Parathyroid adenoma (tissue), 2 donors: ENCODE results near the gene CTNNB1.

Source experiments
- H2AFZ ChIP-seq: fragments of 300-600 bp; sonication (generic); one replicate; pipeline ENCODE4 v1.7.0; 2017; ENCODE audit warnings: antibody characterized with exemption, mild to moderate bottlenecking
- H3K27ac ChIP-seq: fragments of 300-600 bp; sonication (generic); one replicate; pipeline ENCODE4 v1.7.0; 2017
- H3K27me3 ChIP-seq: fragments of 300-600 bp; sonication (generic); one replicate; pipeline ENCODE4 v1.7.0; 2017; ENCODE audit warnings: low read length; ENCODE audit not compliant: control insufficient read depth, insufficient read depth
- H3K36me3 ChIP-seq: fragments of 300-600 bp; sonication (generic); one replicate; pipeline ENCODE4 v1.7.0; 2017; ENCODE audit warnings: low read length; ENCODE audit not compliant: control insufficient read depth, insufficient read depth
- H3K4me1 ChIP-seq: fragments of 300-600 bp; sonication (generic); one replicate; pipeline ENCODE4 v1.7.0; 2017; ENCODE audit warnings: control low read depth
- H3K4me2 ChIP-seq: fragments of 300-600 bp; sonication (generic); one replicate; pipeline ENCODE4 v1.7.0; 2017; ENCODE audit warnings: low read length
- H3K4me3 ChIP-seq: fragments of 300-600 bp; sonication (generic); one replicate; pipeline ENCODE4 v1.7.0; 2017; ENCODE audit warnings: low read depth, low read length
- H3K79me2 ChIP-seq: fragments of 300-600 bp; sonication (generic); one replicate; pipeline ENCODE4 v1.7.0; 2017; ENCODE audit warnings: control low read depth
- H3K9ac ChIP-seq: fragments of 300-600 bp; sonication (generic); one replicate; pipeline ENCODE4 v1.7.0; 2017; ENCODE audit warnings: mild to moderate bottlenecking
- H3K9me3 ChIP-seq: fragments of 300-600 bp; sonication (generic); one replicate; pipeline ENCODE4 v1.7.0; 2017; ENCODE audit warnings: low read length; ENCODE audit not compliant: control insufficient read depth
- TF ChIP-seq, protein P1 (sequence below): fragments of 300-600 bp; sonication (generic); IDR thresholded peaks from one replicate; pipeline ENCODE4 v1.7.0; 2017; ENCODE audit warnings: antibody characterized with exemption, mild to moderate bottlenecking
- donor health status: primary hyperparathyroidism.

The CTNNB1 gene

DNA sequence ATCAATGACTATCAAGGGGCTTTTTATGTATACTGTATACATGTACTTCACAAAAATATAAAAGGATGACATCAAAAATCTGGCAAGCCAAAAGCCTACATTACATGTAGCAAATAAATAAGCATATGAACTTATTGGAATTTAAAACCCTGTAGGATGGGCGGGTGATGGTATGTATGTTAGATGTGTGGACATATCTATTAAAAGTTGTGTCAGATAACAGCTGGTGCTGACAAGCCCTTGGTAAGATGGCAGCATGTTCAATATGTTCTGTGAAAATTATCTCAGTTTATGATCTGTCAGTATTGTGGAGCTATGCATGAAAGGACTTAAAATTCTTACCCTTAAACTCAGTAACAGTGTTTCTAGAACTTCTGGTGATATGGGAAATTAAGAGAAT lies 20.1 kb downstream of the CTNNB1 start:
- no peaks in the 10 kb centered on the region for H3K27me3 ChIP-seq
- no peak overlapping the region for H3K27ac ChIP-seq
- no peak overlapping the region for H2AFZ ChIP-seq
- peaks cover 5% of the 10 kb centered on the region for H3K4me1 ChIP-seq
- no peaks in the 10 kb centered on the region for H3K9me3 ChIP-seq
- no peak overlapping the region for H3K9ac ChIP-seq
- TF ChIP-seq, protein P1, sequence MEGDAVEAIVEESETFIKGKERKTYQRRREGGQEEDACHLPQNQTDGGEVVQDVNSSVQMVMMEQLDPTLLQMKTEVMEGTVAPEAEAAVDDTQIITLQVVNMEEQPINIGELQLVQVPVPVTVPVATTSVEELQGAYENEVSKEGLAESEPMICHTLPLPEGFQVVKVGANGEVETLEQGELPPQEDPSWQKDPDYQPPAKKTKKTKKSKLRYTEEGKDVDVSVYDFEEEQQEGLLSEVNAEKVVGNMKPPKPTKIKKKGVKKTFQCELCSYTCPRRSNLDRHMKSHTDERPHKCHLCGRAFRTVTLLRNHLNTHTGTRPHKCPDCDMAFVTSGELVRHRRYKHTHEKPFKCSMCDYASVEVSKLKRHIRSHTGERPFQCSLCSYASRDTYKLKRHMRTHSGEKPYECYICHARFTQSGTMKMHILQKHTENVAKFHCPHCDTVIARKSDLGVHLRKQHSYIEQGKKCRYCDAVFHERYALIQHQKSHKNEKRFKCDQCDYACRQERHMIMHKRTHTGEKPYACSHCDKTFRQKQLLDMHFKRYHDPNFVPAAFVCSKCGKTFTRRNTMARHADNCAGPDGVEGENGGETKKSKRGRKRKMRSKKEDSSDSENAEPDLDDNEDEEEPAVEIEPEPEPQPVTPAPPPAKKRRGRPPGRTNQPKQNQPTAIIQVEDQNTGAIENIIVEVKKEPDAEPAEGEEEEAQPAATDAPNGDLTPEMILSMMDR = no peak
- no peak overlapping the region for H3K4me3 ChIP-seq
- H3K79me2 ChIP-seq = peaks cover 23% of the 10 kb centered on the region
- no peaks in the 10 kb centered on the region for H3K36me3 ChIP-seq
- H3K4me2 ChIP-seq = no peak overlapping the region

DNA sequence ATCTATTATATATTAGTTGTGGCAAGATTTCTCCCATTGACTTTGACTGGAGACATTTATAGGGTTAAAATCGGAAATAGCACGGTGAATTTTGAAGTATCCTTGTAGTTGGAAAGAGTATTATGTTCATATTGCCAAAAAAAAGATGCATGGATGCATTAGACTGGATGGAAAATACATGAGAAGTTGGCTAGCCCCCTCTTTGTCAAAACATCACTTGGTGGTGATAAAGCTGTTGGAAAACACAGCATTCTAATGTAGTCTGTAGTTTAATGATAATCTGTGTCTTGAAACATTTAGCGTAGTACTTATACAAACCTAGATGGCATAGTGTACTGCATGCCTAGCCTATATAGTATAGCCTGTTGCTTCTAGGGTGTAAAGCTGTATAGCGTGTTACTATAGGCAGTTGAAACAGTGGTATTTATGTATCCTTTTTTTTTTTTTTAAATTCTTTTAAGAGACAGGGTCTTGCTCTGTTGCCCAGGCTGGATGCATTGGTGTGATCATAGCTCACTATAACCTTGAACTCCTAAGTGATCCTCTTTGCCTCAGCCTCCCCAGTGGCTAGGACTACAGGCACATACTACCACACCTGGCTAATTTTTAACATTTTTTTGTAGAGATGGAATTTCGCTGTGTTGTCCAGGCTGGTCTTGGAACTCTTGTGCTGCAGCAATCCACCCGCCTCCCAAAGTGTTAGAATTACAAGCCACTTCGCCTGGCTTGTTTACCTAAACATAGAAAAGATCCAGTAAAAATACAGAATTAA lies 21.8 kb downstream of the CTNNB1 start:
- Histone ChIP-seq H2AFZ (no peak overlapping the region), H3K9ac (no peak overlapping the region), H3K4me3 (no peak overlapping the region), H3K9me3 (no peaks in the 10 kb centered on the region), H3K4me1 (peaks cover 5% of the 10 kb centered on the region), H3K79me2 (peaks cover 16% of the 10 kb centered on the region), H3K27me3 (no peaks in the 10 kb centered on the region), H3K4me2 (no peak overlapping the region), H3K36me3 (no peaks in the 10 kb centered on the region), H3K27ac (no peak overlapping the region)
- TF ChIP-seq, protein P1 = no peak

DNA sequence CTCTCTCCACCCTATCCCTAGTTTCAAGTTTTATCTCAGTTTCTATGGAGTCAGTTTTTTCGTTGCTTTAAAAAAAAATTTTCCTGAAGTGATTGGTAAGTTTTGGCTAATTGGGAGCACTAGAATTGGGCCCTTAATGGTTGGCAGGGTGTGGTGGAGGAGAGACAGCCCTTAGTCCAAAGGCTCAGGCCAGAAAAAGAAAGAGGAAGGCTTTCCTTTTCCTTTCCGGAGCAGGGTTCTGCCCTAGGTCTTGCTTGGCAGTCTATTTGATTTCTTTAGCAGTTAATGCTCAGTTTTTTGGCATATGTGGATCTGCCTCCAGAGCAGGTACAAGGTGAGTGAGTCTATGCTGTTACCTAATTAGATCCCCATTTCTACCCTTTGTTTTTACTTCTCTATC lies 22.7 kb downstream of the CTNNB1 start:
- peaks cover 17% of the 10 kb centered on the region for H3K79me2 ChIP-seq
- no peak overlapping the region for H3K9ac ChIP-seq
- H3K27ac ChIP-seq = no peak overlapping the region
- no peaks in the 10 kb centered on the region for H3K9me3 ChIP-seq
- H3K36me3 ChIP-seq = no peaks in the 10 kb centered on the region
- TF ChIP-seq, protein P1 = no peak
- H2AFZ ChIP-seq = no peak overlapping the region
- no peak overlapping the region for H3K4me2 ChIP-seq
- H3K4me1 ChIP-seq = peaks cover 2% of the 10 kb centered on the region
- H3K4me3 ChIP-seq = no peak overlapping the region
- no peaks in the 10 kb centered on the region for H3K27me3 ChIP-seq

DNA sequence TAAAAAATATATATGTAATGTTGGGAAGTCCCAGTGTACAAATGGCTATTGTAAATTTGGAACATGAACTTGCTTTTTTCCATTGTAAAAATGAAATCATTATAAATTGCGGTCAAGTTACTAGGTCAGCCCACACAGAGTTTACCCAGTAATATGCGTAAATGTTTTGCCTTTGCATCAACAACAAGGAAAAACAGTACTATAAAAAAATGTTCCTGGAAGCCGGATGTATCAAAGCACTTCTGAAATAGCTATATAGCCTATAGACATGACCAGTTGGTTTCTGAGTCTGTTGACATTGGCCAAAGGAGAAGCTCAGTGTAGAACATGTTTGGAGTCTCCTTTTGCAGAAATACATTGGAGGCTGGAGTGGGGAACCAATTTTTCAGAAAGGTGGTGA lies 23.2 kb downstream of the CTNNB1 start:
- Histone ChIP-seq H3K36me3 (no peaks in the 10 kb centered on the region), H3K4me1 (no peaks in the 10 kb centered on the region), H3K4me3 (no peak overlapping the region), H3K9me3 (no peaks in the 10 kb centered on the region), H2AFZ (no peak overlapping the region), H3K27ac (no peak overlapping the region), H3K4me2 (no peak overlapping the region), H3K79me2 (peaks cover 21% of the 10 kb centered on the region), H3K9ac (no peak overlapping the region), H3K27me3 (no peaks in the 10 kb centered on the region)
- TF ChIP-seq, protein P1 = no peak

DNA sequence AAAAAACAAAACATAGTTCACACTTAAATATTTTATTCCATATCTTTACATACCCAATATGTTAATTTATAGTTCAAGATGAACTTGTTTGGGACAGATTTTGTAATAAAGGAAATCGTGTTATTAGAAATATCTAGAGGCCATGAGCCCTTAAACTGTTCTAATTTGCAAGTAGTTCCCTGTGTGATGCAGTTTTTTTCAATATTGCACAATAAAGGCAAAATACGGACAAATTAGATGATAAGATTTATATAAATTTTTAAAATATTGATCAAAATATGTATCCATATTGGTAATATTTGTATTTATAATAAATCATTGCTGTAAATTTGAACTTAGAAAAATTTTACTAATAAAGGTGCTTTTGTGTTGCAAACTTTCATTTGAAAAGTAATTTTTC lies 23.8 kb downstream of the CTNNB1 start:
- H3K79me2 ChIP-seq = peaks cover 21% of the 10 kb centered on the region
- no peak overlapping the region for H3K9ac ChIP-seq
- no peak overlapping the region for H3K27ac ChIP-seq
- no peak overlapping the region for H3K4me3 ChIP-seq
- H3K36me3 ChIP-seq = no peaks in the 10 kb centered on the region
- no peak overlapping the region for H2AFZ ChIP-seq
- H3K4me1 ChIP-seq = no peaks in the 10 kb centered on the region
- TF ChIP-seq, protein P1 = no peak
- no peaks in the 10 kb centered on the region for H3K27me3 ChIP-seq
- H3K9me3 ChIP-seq = no peaks in the 10 kb centered on the region
- H3K4me2 ChIP-seq = no peak overlapping the region
